G401 (cell line): ENCODE data around the gene HOXD13. TPM values are rescaled to one million over a fixed set of nuclear protein-coding genes. Genes with fewer than 3 reads are reported as not detected.

Source experiments
- DNase-seq: peaks from one replicate; pipeline ENCODE4 v3.0.0-alpha.2; 2015; ENCODE audit warnings: low spot score
- in situ Hi-C: cut with HindIII; loops from 2 replicates; pipeline ENCODE4 v1.10.0; 2016; ENCODE audit warnings: low sequenced_read_pairs, mixed read lengths
- total RNA-seq: library from RNA; depleted of rRNA; stranded (reverse); fragments of >200 nt; shearing (Covaris generic); gene quantifications from 2 replicates; pipeline ENCODE4 v1.2.3, GENCODE V29; 2014

HOXD13 gene
- total RNA-seq, 1 experiment from 2014 or later, result not detected

GRCh38 chr2:176128172-176128981 lies 35.9 kb downstream of the HOXD13 start:
- in situ Hi-C loops, result no loop called here
- no peak for DNase-seq

- in situ Hi-C loops, result no loop called here
- no peak for DNase-seq
These were observed 36.7 kb downstream of the HOXD13 start, which contains the start of gene HOXD8 for GRCh38 chr2:176128982-176129796. Gene HOXD8 (plus strand): TSS chr2:176129705. CDS start chr2:176130367, 662 bp downstream.

GRCh38 chr2:176129813-176130146 lies 37.3 kb downstream of the HOXD13 start:
- no peak for DNase-seq
- in situ Hi-C loops, result no loop called here

- in situ Hi-C loops, result no loop called here
- no peak for DNase-seq
These were observed 37.8 kb downstream of the HOXD13 start for GRCh38 chr2:176130147-176130956.

- no peak for DNase-seq
- in situ Hi-C loops, result no loop called here
These were observed 38.7 kb downstream of the HOXD13 start for GRCh38 chr2:176130957-176131847.

- in situ Hi-C loops, result no loop called here
These were observed 39.3 kb downstream of the HOXD13 start for GRCh38 chr2:176131848-176132158.

GRCh38 chr2:176132205-176133171 lies 40.0 kb downstream of the HOXD13 start:
- no peak for DNase-seq
- in situ Hi-C loops, result no loop called here

More at GRCh38 chr2:176131848-176132158, 39.3 kb downstream of the HOXD13 start:
- DNase-seq, result no peak

GRCh38 chr2:176133389-176133788 lies 40.9 kb downstream of the HOXD13 start:
- no peak for DNase-seq
- in situ Hi-C loops, result no loop called here

- DNase-seq, result no peak
- in situ Hi-C loops, result no loop called here
These were observed 41.5 kb downstream of the HOXD13 start for GRCh38 chr2:176134035-176134434.

- in situ Hi-C loops, result no loop called here
- no peak for DNase-seq
These were observed 42.5 kb downstream of the HOXD13 start for GRCh38 chr2:176135035-176135440.

GRCh38 chr2:176136374-176137251 lies 44.1 kb downstream of the HOXD13 start:
- DNase-seq, result no peak
- in situ Hi-C loops, result no loop called here

GRCh38 chr2:176137252-176137580 lies 44.7 kb downstream of the HOXD13 start:
- DNase-seq, result no peak
- in situ Hi-C loops, result no loop called here

GRCh38 chr2:176137906-176138305 lies 45.4 kb downstream of the HOXD13 start:
- no peak for DNase-seq
- in situ Hi-C loops, result no loop called here

GRCh38 chr2:176138526-176138922 lies 46.0 kb downstream of the HOXD13 start:
- in situ Hi-C loops, result no loop called here
- DNase-seq, result no peak

- no peak for DNase-seq
- in situ Hi-C loops, result no loop called here
These were observed 46.6 kb downstream of the HOXD13 start for GRCh38 chr2:176138923-176139660.
